HepG2 (cell line): Measurements from ENCODE around the gene DNAJB12. TPM values are rescaled to one million over a fixed set of nuclear protein-coding genes. Genes with fewer than 3 reads are reported as not detected.

Source experiments
- ATAC-seq: fragments of 200-7000 bp; cut with Tn5 transposase; 3 replicates; pipeline ENCODE4 v1.9.1; 2020; ENCODE audit warnings: mild to moderate bottlenecking, moderate library complexity
- BruUV-seq: library from RNA; stranded (reverse); fragments of 400-500 nt; replicated peaks from 2 replicates; lab custom pipeline; 2021; lab: Mats Ljungman, UMichigan
- CTCF ChIA-PET: fragments of 300-600 bp; formaldehyde crosslinking; extraction: SDS; loops from one replicate; lab custom pipeline; 2021; ENCODE audit warnings: low total read pairs, inconsistent platforms, low intra/inter-chr PET ratio; lab: Yijun Ruan, JAX
- POLR2A ChIA-PET: fragments of 350-600 bp; sonication (Branson Sonifier 250); formaldehyde crosslinking; loops from one replicate; lab custom pipeline; 2020; ENCODE audit warnings: antibody characterized with exemption, inconsistent platforms; lab: Yijun Ruan, JAX
- DNase-seq: peaks from one replicate; pipeline ENCODE4 v3.0.0-alpha.2; 2015; ENCODE audit warnings: low spot score
- FAIRE-seq: peaks from 3 replicates; lab custom pipeline; 2011; peaks lifted over from hg19 to GRCh38; lab: Jason Lieb, UNC
- H2AFZ ChIP-seq: one replicate; pipeline ENCODE4 v1.6.1; 2011; ENCODE audit warnings: low read length, inconsistent platforms
- H3K27ac ChIP-seq: fragments of 300-600 bp; 3 replicates; pipeline ENCODE4 v1.8.0; 2011; ENCODE audit warnings: mixed run types, mild to moderate bottlenecking, mixed read lengths, low read length, inconsistent platforms; ENCODE audit not compliant: insufficient read depth; ENCODE audit errors: extremely low read length
- H3K27me3 ChIP-seq, 2 experiments: fragments of 200-600 bp in 1 of 2; 2 replicates in 1 of 2; 3 replicates in 1 of 2; pipeline versions ENCODE4 v1.6.0 to v1.8.0; 2011; ENCODE audit warnings: low read length in 2 of 2, mild to moderate bottlenecking in 2 of 2, moderate library complexity in 2 of 2, inconsistent platforms in 1 of 2; ENCODE audit not compliant: insufficient read depth in 2 of 2, control insufficient read depth in 1 of 2
- H3K36me3 ChIP-seq, 2 experiments: fragments of 200-600 bp in 1 of 2; replicated peaks in 1 of 2; 2 replicates in 1 of 2; 3 replicates in 1 of 2; pipeline versions ENCODE4 v1.5.1 to v1.8.0; 2011; ENCODE audit warnings: low read length in 2 of 2, inconsistent platforms in 1 of 2; ENCODE audit not compliant: insufficient read depth in 2 of 2, control insufficient read depth in 1 of 2
- H3K4me1 ChIP-seq: 2 replicates; pipeline ENCODE4 v1.5.1; 2012; ENCODE audit warnings: low read length, inconsistent platforms; ENCODE audit not compliant: insufficient read depth
- H3K4me2 ChIP-seq: 2 replicates; pipeline ENCODE4 v1.6.0; 2011; ENCODE audit warnings: low read depth, low read length, inconsistent platforms
- H3K4me3 ChIP-seq, 3 experiments: fragments of 200-600 bp in 1 of 3; sonication (generic), shearing (Covaris generic) in 1 of 3; replicated peaks in 1 of 3; 2 replicates each; pipeline ENCODE4 v1.5.1; 2011 to 2016; ENCODE audit warnings: low read length in 3 of 3, inconsistent platforms in 2 of 3, low read depth in 2 of 3, mild to moderate bottlenecking in 2 of 3, control low read depth in 1 of 3, mixed read lengths in 1 of 3; ENCODE audit not compliant: insufficient read depth in 1 of 3
- H3K79me2 ChIP-seq: one replicate; pipeline ENCODE4 v1.6.1; 2011; ENCODE audit warnings: low read length, inconsistent platforms; ENCODE audit not compliant: insufficient read depth
- H3K9ac ChIP-seq: 2 replicates; pipeline ENCODE4 v1.6.0; 2011; ENCODE audit warnings: mild to moderate bottlenecking, low read depth, low read length, inconsistent platforms; ENCODE audit not compliant: insufficient read depth
- H3K9me3 ChIP-seq: 2 replicates; pipeline ENCODE4 v1.5.1; 2012; ENCODE audit warnings: mild to moderate bottlenecking, low read length
- H4K20me1 ChIP-seq: 2 replicates; pipeline ENCODE4 v1.6.0; 2011; ENCODE audit warnings: inconsistent platforms, mild to moderate bottlenecking, low read length, moderate library complexity; ENCODE audit not compliant: insufficient read depth
- GLI4 ChIP-seq: sonication (generic); formaldehyde crosslinking; IDR thresholded peaks from 2 replicates; pipeline ENCODE4 v1.5.1; 2020; ENCODE audit warnings: missing genetic modification reagents, mild to moderate bottlenecking, moderate library complexity, borderline replicate concordance
- MEF2D ChIP-seq: sonication (generic); formaldehyde crosslinking; IDR thresholded peaks from 2 replicates; pipeline ENCODE4 v1.5.1; 2020; ENCODE audit warnings: mild to moderate bottlenecking, missing genetic modification reagents
- ONECUT2 ChIP-seq: sonication (generic); formaldehyde crosslinking; IDR thresholded peaks from 2 replicates; pipeline ENCODE4 v1.4.0; 2020; ENCODE audit warnings: missing genetic modification reagents
- ZNF326 ChIP-seq: sonication (generic); formaldehyde crosslinking; IDR thresholded peaks from 2 replicates; pipeline ENCODE4 v1.4.0; 2020; ENCODE audit warnings: missing genetic modification reagents, borderline replicate concordance
- ZNF550 ChIP-seq: sonication (generic); formaldehyde crosslinking; IDR thresholded peaks from 2 replicates; pipeline ENCODE4 v1.4.0; 2020; ENCODE audit warnings: mild to moderate bottlenecking, missing genetic modification reagents, borderline replicate concordance
- ZNF615 ChIP-seq: sonication (generic); formaldehyde crosslinking; IDR thresholded peaks from 2 replicates; pipeline ENCODE4 v1.5.0; 2020; ENCODE audit warnings: mild to moderate bottlenecking, missing genetic modification reagents, borderline replicate concordance
- ZNF766 ChIP-seq: sonication (generic); formaldehyde crosslinking; IDR thresholded peaks from 2 replicates; pipeline ENCODE4 v1.5.0; 2020; ENCODE audit warnings: missing genetic modification reagents, borderline replicate concordance
- ZSCAN31 ChIP-seq: sonication (generic); formaldehyde crosslinking; IDR thresholded peaks from 2 replicates; pipeline ENCODE4 v1.5.0; 2020; ENCODE audit warnings: low read depth, mild to moderate bottlenecking, missing genetic modification reagents
- WGBS: methylation state at CpG from one replicate; pipeline ENCODE4 v1.1.6; 2017; ENCODE audit warnings: low lambda C conversion rate; 5-methylcytosine and 5-hydroxymethylcytosine counted together
- in situ Hi-C: cut with HindIII; loops from 2 replicates; pipeline ENCODE4 v1.10.0; 2017; ENCODE audit warnings: low pct_unique_long_range_greater_than_20kb; ENCODE audit not compliant: extremely low pct_ligation_motif_present
- intact Hi-C: fragments of 100-400 bp; cut with micrococcal nuclease; formaldehyde crosslinking; loops from one replicate; pipeline ENCODE4 v1.10.0; 2022; ENCODE audit not compliant: unreplicated experiment
- polyA plus RNA-seq, 8 experiments: library from polyadenylated mRNA; depleted of rRNA in 3 of 8; stranded (reverse) in 7 of 8; unstranded in 1 of 8; fragments of >200 nt; fragmentation: Illumina TruSeq in 4 of 8; extraction: Trizol in 4 of 8; gene quantifications; 2 replicates each; pipeline versions ENCODE4 v1.2.1 to v1.2.3, GENCODE V29; 2011 to 2016; ENCODE audit warnings: low read depth in 4 of 8, missing spikeins in 1 of 8, mixed read lengths in 1 of 8; ENCODE audit not compliant: insufficient read depth in 1 of 8
- total RNA-seq, 5 experiments: library from RNA; depleted of rRNA; stranded (reverse); fragments of >200 nt; fragmentation: Illumina TruSeq; extraction: Trizol; gene quantifications; 2 replicates each; pipeline ENCODE4 v1.2.3, GENCODE V29; 2016; ENCODE audit warnings: low read depth in 1 of 5
- TF ChIP-seq, protein P1 (sequence below): sonication (generic); formaldehyde crosslinking; IDR thresholded peaks from 2 replicates; pipeline ENCODE4 v1.4.0; 2020; ENCODE audit warnings: missing genetic modification reagents, borderline replicate concordance
- TF ChIP-seq, protein P2 (sequence below): sonication (generic); formaldehyde crosslinking; IDR thresholded peaks from 2 replicates; pipeline ENCODE4 v1.9.0; 2021; ENCODE audit warnings: missing genetic modification reagents, borderline replicate concordance
- TF ChIP-seq, protein P3 (sequence below): sonication (generic); formaldehyde crosslinking; IDR thresholded peaks from 2 replicates; pipeline ENCODE4 v1.5.1; 2020; ENCODE audit warnings: missing genetic modification reagents, mild to moderate bottlenecking, borderline replicate concordance

DNAJB12 gene
- total and polyA plus RNA-seq, 2 of the 13 experiments (the other 11 are each of a cell fraction or from before 2014, with no cell fraction given) = 10.8 to 18.2 TPM

DNA sequence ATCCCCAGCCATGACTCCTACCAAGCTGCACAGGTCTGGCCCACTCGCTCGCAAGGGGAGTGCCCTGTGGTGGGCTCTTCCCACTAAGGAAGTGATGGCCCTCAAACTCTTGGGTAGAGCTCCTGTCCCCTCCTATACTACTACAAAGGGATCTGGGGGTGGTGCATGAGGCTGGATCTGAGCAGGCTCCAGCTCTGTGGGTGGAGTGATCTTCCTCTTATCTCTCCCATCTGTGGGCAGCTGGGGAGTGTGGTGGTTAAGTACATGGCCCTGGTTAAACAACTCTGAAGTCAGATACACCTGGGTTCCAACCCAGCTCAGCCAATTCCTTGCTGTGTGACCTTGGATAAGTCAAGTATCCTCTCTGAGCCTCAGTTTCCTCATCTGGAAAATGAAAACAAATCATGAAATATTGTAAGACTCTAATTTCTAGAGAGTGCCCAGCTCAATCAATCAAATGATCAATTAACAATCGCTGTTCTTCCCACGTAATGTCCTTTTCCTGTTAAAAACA is 63.6 kb downstream of the DNAJB12 start:
- DNase-seq = no peak
- Histone ChIP-seq H3K27me3 (peaks cover 0 to 1% of the 10 kb centered on the region in 2 experiments; a peak in 1 of 5 replicates), H3K9ac (no peak overlapping the region), H3K9me3 (no peaks in the 10 kb centered on the region), H3K79me2 (no peaks in the 10 kb centered on the region), H3K36me3 (no peaks in the 10 kb centered on the region), H3K27ac (no peak overlapping the region), H4K20me1 (no peaks in the 10 kb centered on the region), H3K4me2 (no peak overlapping the region), H3K4me1 (peaks cover 27% of the 10 kb centered on the region), H3K4me3 (no peak overlapping the region), H2AFZ (no peak overlapping the region)
- BruUV-seq = no TSS peak
- in situ Hi-C loops = no loop called here
- WGBS = 65% methylated on average over 2 of the region's 4 CpGs
- no peak for ATAC-seq
- no peak for FAIRE-seq
- CTCF ChIA-PET = no interaction called here
- intact Hi-C loops = no loop called here
- POLR2A ChIA-PET = interaction anchor here (1.0 to 3.1 kb wide), 3 partner anchors 17 to 37 kb away, joined by 3 to 20 read pairs (median 4); partner anchors contain the start of gene DDIT4
- TF ChIP-seq, protein P1, sequence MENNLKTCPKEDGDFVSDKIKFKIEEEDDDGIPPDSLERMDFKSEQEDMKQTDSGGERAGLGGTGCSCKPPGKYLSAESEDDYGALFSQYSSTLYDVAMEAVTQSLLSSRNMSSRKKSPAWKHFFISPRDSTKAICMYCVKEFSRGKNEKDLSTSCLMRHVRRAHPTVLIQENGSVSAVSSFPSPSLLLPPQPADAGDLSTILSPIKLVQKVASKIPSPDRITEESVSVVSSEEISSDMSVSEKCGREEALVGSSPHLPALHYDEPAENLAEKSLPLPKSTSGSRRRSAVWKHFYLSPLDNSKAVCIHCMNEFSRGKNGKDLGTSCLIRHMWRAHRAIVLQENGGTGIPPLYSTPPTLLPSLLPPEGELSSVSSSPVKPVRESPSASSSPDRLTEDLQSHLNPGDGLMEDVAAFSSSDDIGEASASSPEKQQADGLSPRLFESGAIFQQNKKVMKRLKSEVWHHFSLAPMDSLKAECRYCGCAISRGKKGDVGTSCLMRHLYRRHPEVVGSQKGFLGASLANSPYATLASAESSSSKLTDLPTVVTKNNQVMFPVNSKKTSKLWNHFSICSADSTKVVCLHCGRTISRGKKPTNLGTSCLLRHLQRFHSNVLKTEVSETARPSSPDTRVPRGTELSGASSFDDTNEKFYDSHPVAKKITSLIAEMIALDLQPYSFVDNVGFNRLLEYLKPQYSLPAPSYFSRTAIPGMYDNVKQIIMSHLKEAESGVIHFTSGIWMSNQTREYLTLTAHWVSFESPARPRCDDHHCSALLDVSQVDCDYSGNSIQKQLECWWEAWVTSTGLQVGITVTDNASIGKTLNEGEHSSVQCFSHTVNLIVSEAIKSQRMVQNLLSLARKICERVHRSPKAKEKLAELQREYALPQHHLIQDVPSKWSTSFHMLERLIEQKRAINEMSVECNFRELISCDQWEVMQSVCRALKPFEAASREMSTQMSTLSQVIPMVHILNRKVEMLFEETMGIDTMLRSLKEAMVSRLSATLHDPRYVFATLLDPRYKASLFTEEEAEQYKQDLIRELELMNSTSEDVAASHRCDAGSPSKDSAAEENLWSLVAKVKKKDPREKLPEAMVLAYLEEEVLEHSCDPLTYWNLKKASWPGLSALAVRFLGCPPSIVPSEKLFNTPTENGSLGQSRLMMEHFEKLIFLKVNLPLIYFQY (CRISPR knock-in tag) = no peak
- no peak for TF ChIP-seq GLI4 (CRISPR knock-in tag)
- no peak for TF ChIP-seq ONECUT2 (CRISPR knock-in tag)
- no peak for TF ChIP-seq ZNF550 (CRISPR knock-in tag)
- no peak for TF ChIP-seq ZNF766 (CRISPR knock-in tag)
- no peak for TF ChIP-seq ZSCAN31 (CRISPR knock-in tag)
- TF ChIP-seq, protein P2, sequence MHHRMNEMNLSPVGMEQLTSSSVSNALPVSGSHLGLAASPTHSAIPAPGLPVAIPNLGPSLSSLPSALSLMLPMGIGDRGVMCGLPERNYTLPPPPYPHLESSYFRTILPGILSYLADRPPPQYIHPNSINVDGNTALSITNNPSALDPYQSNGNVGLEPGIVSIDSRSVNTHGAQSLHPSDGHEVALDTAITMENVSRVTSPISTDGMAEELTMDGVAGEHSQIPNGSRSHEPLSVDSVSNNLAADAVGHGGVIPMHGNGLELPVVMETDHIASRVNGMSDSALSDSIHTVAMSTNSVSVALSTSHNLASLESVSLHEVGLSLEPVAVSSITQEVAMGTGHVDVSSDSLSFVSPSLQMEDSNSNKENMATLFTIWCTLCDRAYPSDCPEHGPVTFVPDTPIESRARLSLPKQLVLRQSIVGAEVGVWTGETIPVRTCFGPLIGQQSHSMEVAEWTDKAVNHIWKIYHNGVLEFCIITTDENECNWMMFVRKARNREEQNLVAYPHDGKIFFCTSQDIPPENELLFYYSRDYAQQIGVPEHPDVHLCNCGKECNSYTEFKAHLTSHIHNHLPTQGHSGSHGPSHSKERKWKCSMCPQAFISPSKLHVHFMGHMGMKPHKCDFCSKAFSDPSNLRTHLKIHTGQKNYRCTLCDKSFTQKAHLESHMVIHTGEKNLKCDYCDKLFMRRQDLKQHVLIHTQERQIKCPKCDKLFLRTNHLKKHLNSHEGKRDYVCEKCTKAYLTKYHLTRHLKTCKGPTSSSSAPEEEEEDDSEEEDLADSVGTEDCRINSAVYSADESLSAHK (CRISPR knock-in tag) = no peak
- TF ChIP-seq, protein P3, sequence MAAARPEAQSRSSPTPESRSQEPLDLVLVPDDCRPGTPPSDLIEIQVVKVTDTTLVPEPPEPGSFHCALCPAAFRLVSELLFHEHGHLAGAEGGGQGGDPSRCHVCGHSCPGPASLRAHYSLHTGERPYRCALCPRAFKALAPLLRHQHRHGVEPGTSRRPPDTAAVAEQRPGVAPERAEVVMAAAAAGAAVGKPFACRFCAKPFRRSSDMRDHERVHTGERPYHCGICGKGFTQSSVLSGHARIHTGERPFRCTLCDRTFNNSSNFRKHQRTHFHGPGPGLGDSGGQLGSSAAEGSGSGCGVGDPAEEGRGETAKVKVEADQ = no peak
- TF ChIP-seq MEF2D (CRISPR knock-in tag) = no peak
- no peak for TF ChIP-seq ZNF326
- no peak for TF ChIP-seq ZNF615 (CRISPR knock-in tag)
